Measurements from ENCODE around the gene POU2F3. TPM values are rescaled to one million over a fixed set of nuclear protein-coding genes. Genes with fewer than 3 reads are reported as not detected.

POU2F3 gene
- total RNA-seq, 1 experiment from 2014 or later = 0.62 TPM

- H3K9me2 ChIP-seq (replicated peaks; ENCODE audit: low read length) = no peaks in the 10 kb centered on the region
- TF ChIP-seq EZH2 (IDR thresholded peaks at IDR 0.05; ENCODE audit: low read length, unreplicated experiment) (no peak), EZH2phosphoT487 (IDR thresholded peaks at IDR 0.05; ENCODE audit: borderline replicate concordance, low read length) (no peak), CTCF (conservative IDR thresholded peaks at IDR 0.05; ENCODE audit: low read depth, low read length) (no peak)
- H3K27ac ChIP-seq (ENCODE audit: low read length) = no peak overlapping the region
- H3K9me3 ChIP-seq (ENCODE audit: low read length) = no peaks in the 10 kb centered on the region
- H3K36me3 ChIP-seq (ENCODE audit: low read depth, low read length) = no peaks in the 10 kb centered on the region
- DNase-seq = no peak
- no TSS peak for BruUV-seq (replicated peaks)
- H3K9ac ChIP-seq (ENCODE audit: low read length) = no peak overlapping the region
- no peak overlapping the region for H3K4me3 ChIP-seq (ENCODE audit: low read length)
- no peak overlapping the region for H2AFZ ChIP-seq (ENCODE audit: low read length)
- H3K4me2 ChIP-seq (ENCODE audit: low read length) = no peak overlapping the region
- H3F3A ChIP-seq (ENCODE audit: low read length, unreplicated experiment) = no peaks in the 10 kb centered on the region
- no peaks in the 10 kb centered on the region for H3K27me3 ChIP-seq (ENCODE audit: low read length)
- no peak for ATAC-seq
- intact Hi-C loops (cut with micrococcal nuclease) = no loop called here
- ChIA-PET POLR2A (ENCODE audit: unreplicated experiment) (no interaction called here), CTCF (no interaction called here)
- peaks cover 17% of the 10 kb centered on the region for H3K4me1 ChIP-seq (ENCODE audit: insufficient read depth, low read length)
- peaks cover 12% of the 10 kb centered on the region for H3K79me2 ChIP-seq (ENCODE audit: low read length)
- H4K20me1 ChIP-seq (ENCODE audit: low read length) = peaks cover 4% of the 10 kb centered on the region; the same call in 1 of the 2 replicates
Measured at GRCh38 chr11:120219938-120220746, 19.8 kb upstream of the POU2F3 start.

GRCh38 chr11:120220747-120221037 lies 19.2 kb upstream of the POU2F3 start:
- CTCF ChIA-PET = no interaction called here

More at GRCh38 chr11:120220747-120221037, 19.2 kb upstream of the POU2F3 start:
- Histone ChIP-seq H3K27me3 (ENCODE audit: low read length) (no peaks in the 10 kb centered on the region), H3K79me2 (ENCODE audit: low read length) (peaks cover 12% of the 10 kb centered on the region), H3K4me1 (ENCODE audit: insufficient read depth, low read length) (peaks cover 11% of the 10 kb centered on the region), H3K36me3 (ENCODE audit: low read depth, low read length) (no peaks in the 10 kb centered on the region), H2AFZ (ENCODE audit: low read length) (no peak overlapping the region), H3K9ac (ENCODE audit: low read length) (no peak overlapping the region), H3K4me3 (ENCODE audit: low read length) (no peak overlapping the region), H3K9me2 (replicated peaks; ENCODE audit: low read length) (no peaks in the 10 kb centered on the region), H4K20me1 (ENCODE audit: low read length) (peaks cover 3% of the 10 kb centered on the region; the same call in 1 of the 2 replicates), H3K9me3 (ENCODE audit: low read length) (no peaks in the 10 kb centered on the region), H3F3A (ENCODE audit: low read length, unreplicated experiment) (no peaks in the 10 kb centered on the region), H3K4me2 (ENCODE audit: low read length) (no peak overlapping the region), H3K27ac (ENCODE audit: low read length) (no peak overlapping the region)
- DNase-seq = no peak
- POLR2A ChIA-PET (ENCODE audit: unreplicated experiment) = no interaction called here
- no TSS peak for BruUV-seq (replicated peaks)
- ATAC-seq = no peak
- intact Hi-C loops (cut with micrococcal nuclease) = no loop called here
- TF ChIP-seq CTCF (conservative IDR thresholded peaks at IDR 0.05; ENCODE audit: low read depth, low read length) = no peak
- TF ChIP-seq EZH2 (IDR thresholded peaks at IDR 0.05; ENCODE audit: low read length, unreplicated experiment) = no peak
- no peak for TF ChIP-seq EZH2phosphoT487 (IDR thresholded peaks at IDR 0.05; ENCODE audit: borderline replicate concordance, low read length)
